Activated CD8-positive, alpha-beta memory T cell treated with anti-CD3 and anti-CD28 coated beads for 24 hours (primary cell): ENCODE measurements around the gene VPREB3.
"Not testable (repeated sequence)": the region's sequence is repeated elsewhere in the genome, so short reads cannot be mapped to it uniquely, and the experiment has no call there.

Experiments used
- DNase-seq: peaks from one replicate; pipeline ENCODE4 v3.0.0-alpha.2; 2020

VPREB3 gene

GRCh38 chr22:23763954-23764353 lies 9.7 kb upstream of the VPREB3 start:
- no peak for DNase-seq

GRCh38 chr22:23763579-23763945 lies 9.3 kb upstream of the VPREB3 start:
- peak; percentile 86 for DNase-seq

- DNase-seq: no peak
These were observed 8.8 kb upstream of the VPREB3 start, which contains the start of gene C22orf15 for GRCh38 chr22:23762842-23763578. TSS of gene C22orf15 (plus strand) at chr22:23762990. CDS start at chr22:23763307, 317 bp downstream.

- DNase-seq: no peak
These were observed 5.8 kb upstream of the VPREB3 start for GRCh38 chr22:23760056-23760455.

GRCh38 chr22:23759566-23759965 lies 5.3 kb upstream of the VPREB3 start:
- DNase-seq: no peak

GRCh38 chr22:23756891-23757290 lies 2.7 kb upstream of the VPREB3 start:
- DNase-seq: no peak

- DNase-seq: no peak
These were observed 1.5 kb upstream of the VPREB3 start for GRCh38 chr22:23755711-23756110.

- no peak for DNase-seq
These were observed 883 bp upstream of the VPREB3 start for GRCh38 chr22:23754980-23755636.

- DNase-seq: no peak
These were observed 840 bp downstream of the VPREB3 start for GRCh38 chr22:23753385-23753784.

- DNase-seq: no peak
These were observed 1.5 kb downstream of the VPREB3 start for GRCh38 chr22:23752750-23753149.

- DNase-seq: no peak
These were observed 2.0 kb downstream of the VPREB3 start for GRCh38 chr22:23752090-23752691.

- no peak for DNase-seq
These were observed 2.7 kb downstream of the VPREB3 start for GRCh38 chr22:23751441-23751996.

GRCh38 chr22:23750714-23751440 lies 3.3 kb downstream of the VPREB3 start, which contains the start of gene ZNF70:
TSS of gene ZNF70 (minus strand) at chr22:23751112. CDS start at chr22:23745140, 5,972 bp downstream.
- peak; percentile 94 for DNase-seq

- DNase-seq: no peak
These were observed 3.9 kb downstream of the VPREB3 start for GRCh38 chr22:23750367-23750713.

- DNase-seq: no peak
These were observed 4.4 kb downstream of the VPREB3 start for GRCh38 chr22:23749841-23750301.

- no peak for DNase-seq
These were observed 8.4 kb downstream of the VPREB3 start for GRCh38 chr22:23745791-23746190.

GRCh38 chr22:23744485-23744884 lies 9.7 kb downstream of the VPREB3 start:
- no peak for DNase-seq

GRCh38 chr22:23744001-23744400 lies 10.2 kb downstream of the VPREB3 start:
- no peak for DNase-seq

GRCh38 chr22:23743303-23743705 lies 10.9 kb downstream of the VPREB3 start:
- no peak for DNase-seq

GRCh38 chr22:23742505-23743264 lies 11.5 kb downstream of the VPREB3 start:
- DNase-seq: no peak

- DNase-seq: no peak
These were observed 16.5 kb downstream of the VPREB3 start for GRCh38 chr22:23737696-23738095.

- DNase-seq: not testable (repeated sequence)
These were observed 26.1 kb downstream of the VPREB3 start for GRCh38 chr22:23728108-23728507.
